RWPE1 (cell line): ENCODE data around the gene COL4A6.

Experiments
- CTCF ChIA-PET: fragments of 350-600 bp; sonication (Branson Sonifier 250); formaldehyde crosslinking; extraction: SDS; loops from one replicate; lab custom pipeline; 2021; lab: Yijun Ruan, JAX
- POLR2A ChIA-PET: fragments of 400-600 bp; formaldehyde crosslinking; extraction: SDS; loops from one replicate; lab custom pipeline; 2020; ENCODE audit warnings: antibody characterized with exemption; ENCODE audit not compliant: low non-redundant PET; lab: Yijun Ruan, JAX
- DNase-seq: peaks from one replicate; pipeline ENCODE4 v3.0.0; 2012; ENCODE audit warnings: low spot score
- H3K27ac ChIP-seq: fragments of 450-650 bp; 2 replicates; pipeline ENCODE4 v1.5.1; 2017
- CTCF ChIP-seq: fragments of 450-650 bp; conservative IDR thresholded peaks from 2 replicates; pipeline ENCODE4 v1.5.1; 2017; ENCODE audit warnings: low read depth, mild to moderate bottlenecking

Gene COL4A6

GRCh38 chrX:108223585-108223984 is 214.6 kb downstream of the COL4A6 start:
- H3K27ac ChIP-seq: no peak overlapping the region
- TF ChIP-seq CTCF: no peak
- CTCF ChIA-PET: interaction anchor here (1.1 to 1.3 kb wide), 2 partner anchors 38 to 78 kb away, joined by 4 to 5 read pairs; no protein-coding TSS in a partner anchor
- POLR2A ChIA-PET: no interaction called here
- no peak for DNase-seq

DNA sequence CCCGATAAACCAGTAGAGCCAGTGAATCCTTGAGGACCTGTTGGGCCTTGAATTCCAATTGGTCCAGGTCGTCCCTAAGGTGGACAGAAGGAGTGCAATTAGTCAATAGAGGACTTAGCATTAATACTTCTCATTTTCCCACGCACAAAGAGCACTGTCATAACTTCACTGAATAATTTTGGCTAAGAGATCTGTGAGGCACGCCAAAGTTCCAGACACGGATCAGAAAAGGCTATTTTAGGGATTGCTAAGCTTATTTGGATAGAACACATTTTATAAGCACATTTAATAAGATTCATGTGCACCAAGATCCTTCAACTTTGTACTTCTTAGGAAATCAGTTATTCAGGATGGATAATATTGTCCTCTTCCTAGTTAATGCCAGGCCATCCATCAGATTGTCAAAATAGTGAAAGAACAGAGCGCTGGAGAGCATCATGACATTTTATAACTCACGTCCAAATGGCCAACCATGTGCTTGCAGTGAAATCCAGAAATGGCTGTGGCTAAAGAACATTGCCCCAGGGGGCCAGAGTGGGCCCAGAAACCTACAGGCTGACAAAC is 216.8 kb downstream of the COL4A6 start:
- TF ChIP-seq CTCF: no peak
- no peak overlapping the region for H3K27ac ChIP-seq
- CTCF ChIA-PET: no interaction called here
- DNase-seq: no peak
- POLR2A ChIA-PET: no interaction called here

GRCh38 chrX:108219949-108220601 is 218.1 kb downstream of the COL4A6 start:
- CTCF ChIA-PET: no interaction called here
- DNase-seq: no peak
- no peak for TF ChIP-seq CTCF
- no peak overlapping the region for H3K27ac ChIP-seq
- POLR2A ChIA-PET: interaction anchor here (0.7 kb wide), 1 partner anchor 303 kb away, joined by 4 read pairs; no protein-coding TSS in a partner anchor

- TF ChIP-seq CTCF: no peak
- DNase-seq: no peak
- CTCF ChIA-PET: no interaction called here
- H3K27ac ChIP-seq: no peak overlapping the region
- POLR2A ChIA-PET: no interaction called here
These were observed 220.3 kb downstream of the COL4A6 start for GRCh38 chrX:108217876-108218275.

DNA sequence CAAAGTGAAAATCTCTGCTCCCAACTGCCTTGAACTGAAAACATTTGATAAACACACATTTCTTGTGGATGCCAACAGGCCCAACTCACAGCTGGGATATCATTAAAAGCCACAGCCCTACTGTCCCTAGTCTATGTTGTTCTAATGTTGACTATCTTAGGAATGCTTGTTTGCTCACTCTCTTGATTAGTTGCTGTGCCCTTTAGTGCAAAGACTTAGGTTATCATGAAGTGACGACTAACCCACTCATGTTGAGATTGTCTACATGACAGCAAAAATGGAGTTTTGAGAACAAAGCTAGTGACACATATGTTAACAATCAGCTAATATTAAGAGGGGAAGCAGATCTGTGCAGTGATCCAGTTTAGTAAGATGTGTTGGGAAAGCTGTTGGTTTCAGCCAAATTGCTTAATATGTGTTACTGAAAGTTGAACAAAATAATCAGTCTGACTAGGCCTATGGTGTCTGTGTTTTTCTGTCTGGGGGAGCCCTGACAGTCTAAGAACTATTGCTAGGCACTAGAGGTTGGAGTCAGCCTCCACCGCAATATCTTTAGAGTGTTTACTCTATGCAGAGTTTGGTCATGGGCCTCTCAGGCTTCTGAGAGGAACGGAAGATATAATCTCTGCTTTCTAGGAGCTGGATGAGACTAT is 221.2 kb downstream of the COL4A6 start:
- ChIA-PET CTCF (no interaction called here), POLR2A (no interaction called here)
- no peak overlapping the region for H3K27ac ChIP-seq
- DNase-seq: no peak
- TF ChIP-seq CTCF: no peak

DNA sequence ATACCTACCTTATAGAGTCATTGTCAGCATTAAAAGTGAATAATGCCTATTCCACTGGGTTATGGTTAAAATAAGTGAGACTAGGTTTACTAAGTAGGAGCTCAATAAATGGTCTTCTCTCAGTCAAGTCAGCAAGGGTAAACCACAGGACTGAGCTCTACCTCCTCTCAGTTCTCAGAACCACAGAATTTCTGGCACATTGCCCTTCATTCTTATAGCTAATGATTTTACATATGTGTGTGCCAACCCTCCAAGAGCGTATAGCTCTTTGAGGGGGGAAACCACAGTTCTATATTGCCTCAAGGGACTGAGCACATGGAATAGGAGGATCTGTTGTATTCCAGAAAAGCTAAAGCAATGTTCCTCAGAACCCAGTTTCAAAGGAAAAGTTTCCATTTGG is 221.8 kb downstream of the COL4A6 start:
- TF ChIP-seq CTCF: no peak
- DNase-seq: no peak
- CTCF ChIA-PET: interaction anchor here (1.1 kb wide), 1 partner anchor 16 kb away, joined by 3 read pairs; no protein-coding TSS in a partner anchor
- POLR2A ChIA-PET: no interaction called here
- H3K27ac ChIP-seq: no peak overlapping the region
